CD4-positive, alpha-beta T cell treated with Interleukin-15 for 4 hours (primary cell): Measurements from ENCODE around the gene LRMDA.
"Not testable (repeated sequence)": the region's sequence is repeated elsewhere in the genome, so short reads cannot be mapped to it uniquely, and the experiment has no call there.

ENCODE experiments used
- DNase-seq: peaks from one replicate; pipeline ENCODE4 v3.0.0-alpha.2; 2020; ENCODE audit warnings: low spot score

The LRMDA gene

GRCh38 chr10:75508239-75508813, 76.9 kb downstream of the LRMDA start:
- no peak for DNase-seq

GRCh38 chr10:75508814-75509306, 77.4 kb downstream of the LRMDA start:
- DNase-seq: no peak

- no peak for DNase-seq
Observed at GRCh38 chr10:75509706-75510105, 78.3 kb downstream of the LRMDA start.

- DNase-seq: no peak
Observed at GRCh38 chr10:75511011-75511410, 79.6 kb downstream of the LRMDA start.

GRCh38 chr10:75512203-75512933, 80.9 kb downstream of the LRMDA start:
- DNase-seq: no peak

GRCh38 chr10:75513292-75513885, 82.0 kb downstream of the LRMDA start:
- no peak for DNase-seq

- no peak for DNase-seq
Observed at GRCh38 chr10:75514830-75515229, 83.4 kb downstream of the LRMDA start.

GRCh38 chr10:75516154-75516553, 84.7 kb downstream of the LRMDA start:
- DNase-seq: not testable (repeated sequence)

- not testable (repeated sequence) for DNase-seq
Observed at GRCh38 chr10:75519213-75519612, 87.8 kb downstream of the LRMDA start.

- not testable (repeated sequence) for DNase-seq
Observed at GRCh38 chr10:75521194-75521829, 89.9 kb downstream of the LRMDA start.

GRCh38 chr10:75525067-75525466, 93.6 kb downstream of the LRMDA start:
- no peak for DNase-seq

- no peak for DNase-seq
Observed at GRCh38 chr10:75525646-75526045, 94.2 kb downstream of the LRMDA start.

- DNase-seq: no peak
Observed at GRCh38 chr10:75527542-75527941, 96.1 kb downstream of the LRMDA start.

- DNase-seq: no peak
Observed at GRCh38 chr10:75528392-75528791, 97.0 kb downstream of the LRMDA start.

GRCh38 chr10:75530299-75530698, 98.9 kb downstream of the LRMDA start:
- no peak for DNase-seq

- no peak for DNase-seq
Observed at GRCh38 chr10:75531571-75532031, 100.2 kb downstream of the LRMDA start.

GRCh38 chr10:75532253-75532924, 101.0 kb downstream of the LRMDA start:
- no peak for DNase-seq

- DNase-seq: no peak
Observed at GRCh38 chr10:75538144-75538543, 106.7 kb downstream of the LRMDA start.

GRCh38 chr10:75538765-75539164, 107.3 kb downstream of the LRMDA start:
- no peak for DNase-seq

- no peak for DNase-seq
Observed at GRCh38 chr10:75540357-75540966, 109.0 kb downstream of the LRMDA start.

GRCh38 chr10:75540981-75541380, 109.6 kb downstream of the LRMDA start:
- no peak for DNase-seq

- no peak for DNase-seq
Observed at GRCh38 chr10:75541411-75541810, 110.0 kb downstream of the LRMDA start.
